ENCODE data around the gene NAP1L4. TPM values are rescaled to one million over a fixed set of nuclear protein-coding genes. Genes with fewer than 3 reads are reported as not detected.

NAP1L4 gene
- total and polyA plus RNA-seq, 2 of the 4 experiments (the other 2 are of a cell fraction) = 71.5 to 80.7 TPM

- TF ChIP-seq RCOR1 (IDR thresholded peaks at IDR 0.05; ENCODE audit: insufficient replicate concordance, low read length) (no peak), MAFK (IDR thresholded peaks at IDR 0.05; ENCODE audit: low read depth, low read length) (no peak), CHD1 (IDR thresholded peaks at IDR 0.05; ENCODE audit: low read depth, low read length) (no peak)
These were observed 67.7 kb downstream of the NAP1L4 start (continued) for GRCh38 chr11:2924381-2924780.

DNA sequence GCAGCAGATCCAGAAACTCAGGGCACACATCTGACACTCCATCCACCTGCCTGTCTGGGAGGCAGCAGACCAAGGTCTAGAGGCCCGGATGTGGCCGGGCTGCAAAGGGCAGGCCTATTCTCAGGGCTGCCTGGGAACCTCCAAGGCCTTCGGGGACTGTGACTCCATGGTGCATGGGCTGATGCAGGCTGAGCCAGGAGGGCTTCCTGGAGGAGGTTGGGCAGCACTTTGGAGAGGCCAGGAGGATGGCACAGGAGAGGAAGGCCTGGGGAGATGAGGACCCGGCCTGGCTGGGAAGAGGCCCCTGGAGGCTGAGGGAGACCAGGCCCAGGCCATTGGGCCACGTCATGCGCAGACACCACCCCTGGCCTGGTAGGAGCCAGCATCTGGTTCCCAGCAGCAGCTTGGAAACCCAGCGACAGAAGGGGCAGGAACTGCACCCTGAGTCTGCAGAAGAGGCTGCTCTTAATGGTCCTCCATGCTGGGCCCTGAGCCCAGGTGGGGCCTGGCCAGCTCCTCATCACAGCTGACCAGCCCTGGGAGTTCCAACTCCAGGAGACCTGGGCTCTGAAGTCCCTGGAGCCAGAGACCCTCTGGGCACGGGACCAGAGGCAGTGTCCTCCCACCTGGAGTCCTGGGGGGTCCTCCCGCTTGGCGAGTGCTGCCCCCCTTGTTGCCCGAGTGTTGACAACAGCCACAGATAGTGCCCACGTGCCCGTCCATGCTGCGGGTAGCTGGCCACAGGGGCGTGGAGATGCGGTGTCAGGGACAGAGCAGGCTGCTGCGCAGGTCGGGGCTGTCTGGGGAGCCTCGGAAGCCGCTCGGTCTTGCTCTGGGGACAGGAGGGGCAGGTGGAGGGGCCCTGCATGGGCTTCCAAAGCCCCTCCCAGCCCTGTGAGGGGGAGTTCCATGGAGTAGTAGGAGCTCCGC lies 68.4 kb downstream of the NAP1L4 start:
- no peak for DNase-seq
- WGBS, 2 experiments (ENCODE audit: extremely low coverage in 2 of 2, insufficient read length in 1 of 2) = 89% methylated on average over 11 of the region's 22 CpGs; no CpG with 5 or more reads in 1 of the 2 experiments

More for the DNA sequence above, 68.4 kb downstream of the NAP1L4 start:
- no peak overlapping the region for H3K27ac ChIP-seq (ENCODE audit: insufficient read depth, low read length)
- no peak overlapping the region for H3K23ac ChIP-seq (ENCODE audit: low read depth, low read length)
- H3K79me1 ChIP-seq (ENCODE audit: low read depth in 1 of 2, low read length in 2 of 2) = peaks cover 6 to 29% of the 10 kb centered on the region in 2 experiments; a peak in 3 of 4 replicates
- H3K4me3 ChIP-seq (ENCODE audit: insufficient read depth, low read depth, low read length) = no peak overlapping the region
- no peak overlapping the region for H2BK20ac ChIP-seq (ENCODE audit: low read depth, low read length)
- no peak overlapping the region for H3K9ac ChIP-seq (ENCODE audit: low read depth, low read length)
- H2BK120ac ChIP-seq (ENCODE audit: low read depth, low read length) = no peak overlapping the region
- intact Hi-C loops (cut with micrococcal nuclease) (no loop called here), dilution Hi-C loops (cut with HindIII; ENCODE audit: low sequenced_read_pairs, unreplicated experiment) (no loop called here), in situ Hi-C loops (cut with MboI; ENCODE audit: low sequenced_read_pairs) (no loop called here)
- H2AK9ac ChIP-seq (replicated peaks; ENCODE audit: low read depth, low read length, poor library complexity) = peak overlapping the region; percentile 16
- peaks cover 6% of the 10 kb centered on the region for H3K4me1 ChIP-seq (ENCODE audit: control insufficient read depth, insufficient read depth, low read length)
- H4K8ac ChIP-seq (ENCODE audit: low read depth in 2 of 2, low read length in 2 of 2) = no peak overlapping the region
- no peak overlapping the region for H3K4ac ChIP-seq (ENCODE audit: low read depth, low read length)
- H3K27me3 ChIP-seq (ENCODE audit: control insufficient read depth, insufficient read depth, low read length) = no peaks in the 10 kb centered on the region
- H2AK5ac ChIP-seq (ENCODE audit: low read depth, low read length) = no peak overlapping the region
- CTCF ChIA-PET = no interaction called here
- H3K56ac ChIP-seq (ENCODE audit: extremely low read depth, insufficient read depth, low read length) = no peak overlapping the region
- no peak overlapping the region for H2BK15ac ChIP-seq (ENCODE audit: low read depth, low read length)
- H4K20me1 ChIP-seq (ENCODE audit: insufficient read depth, low read length) = peaks cover 19% of the 10 kb centered on the region
- H2AFZ ChIP-seq (replicated peaks; ENCODE audit: low read length, poor library complexity) = no peak overlapping the region
- H3K36me3 ChIP-seq (ENCODE audit: control insufficient read depth, insufficient read depth, low read length) = no peaks in the 10 kb centered on the region
- TF ChIP-seq CHD1 (IDR thresholded peaks at IDR 0.05; ENCODE audit: low read depth, low read length) (no peak), POLR2A (IDR thresholded peaks at IDR 0.05; ENCODE audit: low read depth, low read length) (0 out of 2 replicates have a peak, but pooled peaks have one; percentile 27)
- ATAC-seq (ENCODE audit: low read depth) = no peak
- no peak overlapping the region for H2BK5ac ChIP-seq (ENCODE audit: low read depth, low read length, poor library complexity, severe bottlenecking)
- H3K4me2 ChIP-seq (ENCODE audit: low read depth, low read length) = no peak overlapping the region
- H4K5ac ChIP-seq (ENCODE audit: low read depth, low read length) = no peak overlapping the region
- H3K9me3 ChIP-seq (ENCODE audit: control insufficient read depth, insufficient read depth, low read length) = no peaks in the 10 kb centered on the region
- POLR2A ChIA-PET (ENCODE audit: unreplicated experiment) = interaction anchor here (0.6 kb wide), 1 partner anchor 457 kb away, joined by 10 read pairs; no protein-coding TSS in a partner anchor
- no peak overlapping the region for H4K91ac ChIP-seq (ENCODE audit: insufficient read depth, low read depth, low read length)
- no peak overlapping the region for H3K18ac ChIP-seq (ENCODE audit: low read depth, low read length)
- no TSS peak for BruUV-seq (replicated peaks)
- no peak overlapping the region for H3K14ac ChIP-seq (replicated peaks; ENCODE audit: low read depth, low read length)
- peaks cover 13% of the 10 kb centered on the region for H3K9me1 ChIP-seq (ENCODE audit: insufficient read depth, low read length)

Data from IMR-90 (cell line).